CD14-positive monocyte (primary cell): ENCODE data around the gene ACTN4. TPM values are rescaled to one million over a fixed set of nuclear protein-coding genes. Genes with fewer than 3 reads are reported as not detected.
A peak's percentile ranks its signal among the peaks of the same experiment; 100 is the strongest.

Source experiments
- DNase-seq, 3 donors: peaks; one replicate each; pipeline ENCODE4 v3.0.0-alpha.2; 2011 to 2022
- H2AFZ ChIP-seq: 2 replicates; pipeline ENCODE4 v1.6.0; 2012; ENCODE audit warnings: mild to moderate bottlenecking, low read depth, low read length, inconsistent platforms; ENCODE audit not compliant: insufficient read depth, poor library complexity, severe bottlenecking
- H3K27ac ChIP-seq, 2 donors: 1 replicate in 1 of 2; 2 replicates in 1 of 2; pipeline ENCODE4 v1.5.1; 2012 to 2013; ENCODE audit warnings: low read length in 2 of 2, control low read depth in 1 of 2, inconsistent platforms in 1 of 2, low read depth in 1 of 2, mild to moderate bottlenecking in 1 of 2
- H3K27me3 ChIP-seq, 2 donors: one replicate each; pipeline versions ENCODE4 v1.6.0 to v1.6.1; 2011 to 2013; ENCODE audit warnings: low read length in 2 of 2; ENCODE audit not compliant: control insufficient read depth in 2 of 2, insufficient read depth in 2 of 2
- H3K36me3 ChIP-seq, 2 donors: replicated peaks in 1 of 2; 1 replicate in 1 of 2; 2 replicates in 1 of 2; pipeline versions ENCODE4 v1.5.1 to v1.6.1; 2012 to 2013; ENCODE audit warnings: low read length in 2 of 2, control low read depth in 1 of 2, inconsistent platforms in 1 of 2, mild to moderate bottlenecking in 1 of 2; ENCODE audit not compliant: insufficient read depth in 2 of 2, control insufficient read depth in 1 of 2
- H3K4me1 ChIP-seq, 2 donors: 1 replicate in 1 of 2; 2 replicates in 1 of 2; pipeline versions ENCODE4 v1.5.1 to v1.6.1; 2012 to 2013; ENCODE audit warnings: low read length in 2 of 2, control low read depth in 1 of 2, inconsistent platforms in 1 of 2, mild to moderate bottlenecking in 1 of 2, moderate library complexity in 1 of 2; ENCODE audit not compliant: insufficient read depth in 2 of 2, control insufficient read depth in 1 of 2
- H3K4me2 ChIP-seq: replicated peaks from 2 replicates; pipeline ENCODE3; 2012; ENCODE audit warnings: low read length, moderate library complexity, mild to moderate bottlenecking; ENCODE audit not compliant: poor library complexity, severe bottlenecking; ENCODE audit errors: extremely low read depth
- H3K4me3 ChIP-seq, 3 experiments: fragments of 200-600 bp in 1 of 3; sonication (generic) in 1 of 3; replicated peaks in 1 of 3; 1 replicate in 2 of 3; 2 replicates in 1 of 3; pipeline ENCODE4 v1.5.1; 2011 to 2013; ENCODE audit warnings: low read length in 3 of 3, mild to moderate bottlenecking in 3 of 3, control low read depth in 2 of 3, low read depth in 2 of 3, inconsistent platforms in 1 of 3, moderate library complexity in 1 of 3
- H3K79me2 ChIP-seq: 2 replicates; pipeline ENCODE4 v1.6.0; 2012; ENCODE audit warnings: mild to moderate bottlenecking, control low read depth, inconsistent platforms, low read length, moderate library complexity; ENCODE audit not compliant: insufficient read depth
- H3K9ac ChIP-seq: 2 replicates; pipeline ENCODE4 v1.6.0; 2017; ENCODE audit warnings: low read length, mild to moderate bottlenecking; ENCODE audit not compliant: insufficient read depth, poor library complexity, severe bottlenecking
- H3K9me3 ChIP-seq, 2 donors: replicated peaks in 1 of 2; 1 replicate in 1 of 2; 2 replicates in 1 of 2; pipeline versions ENCODE4 v1.5.1 to v1.6.1; 2012 to 2013; ENCODE audit warnings: low read length in 2 of 2, control low read depth in 1 of 2; ENCODE audit not compliant: control insufficient read depth in 1 of 2, insufficient read depth in 1 of 2
- H4K20me1 ChIP-seq: 2 replicates; pipeline ENCODE4 v1.6.0; 2012; ENCODE audit warnings: mild to moderate bottlenecking, low read length, control low read depth, moderate library complexity; ENCODE audit not compliant: insufficient read depth
- H3K27ac Mint-ChIP-seq, 7 donors: one replicate each; pipeline ENCODE4 v1.8.0; 2020; ENCODE audit warnings: mild to moderate bottlenecking in 7 of 7, mixed read lengths in 7 of 7, moderate library complexity in 6 of 7, inconsistent platforms in 2 of 7
- H3K27me3 Mint-ChIP-seq, 3 donors: one replicate each; pipeline ENCODE4 v1.8.0; 2021 to 2022; ENCODE audit warnings: low read depth in 3 of 3, mild to moderate bottlenecking in 3 of 3, mixed read lengths in 3 of 3, moderate library complexity in 3 of 3, inconsistent platforms in 1 of 3
- H3K36me3 Mint-ChIP-seq, 2 donors: one replicate each; pipeline ENCODE4 v1.8.0; 2020; ENCODE audit warnings: mixed read lengths in 2 of 2, inconsistent platforms in 1 of 2, mild to moderate bottlenecking in 1 of 2
- H3K4me1 Mint-ChIP-seq: one replicate; pipeline ENCODE4 v1.8.0; 2020; ENCODE audit warnings: mild to moderate bottlenecking, mixed read lengths
- H3K4me3 Mint-ChIP-seq, 2 donors: one replicate each; pipeline ENCODE4 v1.8.0; 2020; ENCODE audit warnings: mild to moderate bottlenecking in 2 of 2, mixed read lengths in 2 of 2, moderate library complexity in 1 of 2
- H3K9me3 Mint-ChIP-seq, 7 donors: one replicate each; pipeline ENCODE4 v1.8.0; 2020 to 2022; ENCODE audit warnings: mixed read lengths in 7 of 7, mild to moderate bottlenecking in 6 of 7, moderate library complexity in 6 of 7, inconsistent platforms in 2 of 7
- CTCF ChIP-seq: fragments of 200-600 bp; IDR thresholded peaks from one replicate; pipeline ENCODE4 v1.8.0; 2022; ENCODE audit warnings: antibody characterized with exemption, mild to moderate bottlenecking
- whole genome bisulfite sequencing: methylation state at CpG from one replicate; pipeline ENCODE4 v1.1.5; 2013; ENCODE audit warnings: missing lambda C conversion rate; ENCODE audit not compliant: insufficient coverage; 5-methylcytosine and 5-hydroxymethylcytosine counted together
- intact Hi-C, 2 donors: fragments of 100-400 bp; cut with micrococcal nuclease; formaldehyde crosslinking; loops; one replicate each; pipeline versions ENCODE4 v1.15.0 to v1.15.1; 2023
- polyA plus RNA-seq, 3 donors: library from polyadenylated mRNA; depleted of rRNA in 1 of 3; unstranded in 2 of 3; stranded (reverse) in 1 of 3; fragments of 300-500 nt in 2 of 3; fragments of >200 nt in 1 of 3; fragmentation: Illumina TruSeq in 2 of 3; gene quantifications; 1 replicate in 2 of 3; 2 replicates in 1 of 3; pipeline ENCODE4 v1.2.3, GENCODE V29; 2012 to 2021

ACTN4 gene
- polyA plus RNA-seq, 3 donors, result 8.4 to 177 (median 16.0) TPM

DNA sequence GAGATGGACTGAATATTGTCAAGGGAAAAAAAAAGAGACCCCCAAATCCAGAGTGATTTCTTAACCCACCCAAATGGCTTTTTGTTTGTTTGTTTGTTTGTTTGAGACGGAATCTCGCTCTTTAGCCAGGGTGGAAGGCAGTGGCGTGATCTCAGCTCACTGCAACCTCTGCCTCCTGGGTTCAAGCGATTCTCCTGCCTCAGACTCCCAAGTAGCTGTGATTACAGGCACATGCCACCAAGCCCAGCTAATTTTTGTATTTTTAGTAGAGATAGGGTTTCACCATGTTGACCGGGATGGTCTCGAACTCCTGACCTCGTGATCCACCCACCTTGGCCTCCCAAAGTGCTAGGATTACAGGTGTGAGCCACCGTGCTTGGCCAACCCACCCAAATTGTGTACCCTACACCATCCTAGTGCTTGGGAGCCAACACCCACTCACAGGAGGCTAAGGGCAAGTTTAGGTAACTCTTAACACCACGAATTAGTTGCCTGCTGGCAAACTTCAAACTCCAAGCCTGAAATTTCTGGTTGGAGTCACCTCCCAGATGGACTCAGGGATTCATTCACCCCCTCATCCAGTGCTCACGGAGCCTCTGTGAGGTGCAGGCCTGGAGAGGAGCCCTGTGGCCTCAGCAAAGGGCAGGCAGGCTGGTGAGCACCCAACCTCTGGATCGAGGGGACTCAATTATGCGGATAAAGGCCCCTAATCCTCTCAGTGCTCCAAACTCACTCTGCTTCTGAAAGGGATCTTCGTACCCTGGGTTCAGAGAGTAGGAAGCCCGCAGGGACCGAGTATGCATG, 37.6 kb downstream of the ACTN4 start:
- H3K9me3 Mint-ChIP-seq, result no peaks in the 10 kb centered on the region
- H3K36me3 Mint-ChIP-seq, result peaks cover 19 to 21% of the 10 kb centered on the region in 2 donors
- Histone ChIP-seq H3K27me3 (no peaks in the 10 kb centered on the region), H3K4me1 (peaks cover 88 to 100% of the 10 kb centered on the region in 2 donors), H3K79me2 (peaks cover 98% of the 10 kb centered on the region), H3K9me3 (no peaks in the 10 kb centered on the region), H4K20me1 (peaks cover 7% of the 10 kb centered on the region), H3K27ac (peak overlapping the region; percentile 96 to 98), H3K9ac (no peak overlapping the region), H3K36me3 (no peaks in the 10 kb centered on the region), H3K4me3 (peak overlapping the region in 1 of 3 experiments; percentile 49), H3K4me2 (peak overlapping the region; percentile 47), H2AFZ (no peak overlapping the region)
- WGBS, result 93% methylated on average over 8 of the region's 15 CpGs
- no peak for DNase-seq
- H3K27me3 Mint-ChIP-seq, result no peaks in the 10 kb centered on the region
- peaks cover 96% of the 10 kb centered on the region for H3K4me1 Mint-ChIP-seq
- H3K4me3 Mint-ChIP-seq, result peak overlapping the region; percentile 39 to 73
- intact Hi-C loops, result loop anchor here in 1 of 2 donors (2.0 to 5.0 kb wide), 2 partner anchors 32 to 717 kb away; no protein-coding TSS in a partner anchor
- peak overlapping the region; percentile 95 to 99 (median 97) for H3K27ac Mint-ChIP-seq
- TF ChIP-seq CTCF, result no peak

- Histone ChIP-seq H4K20me1 (no peaks in the 10 kb centered on the region), H2AFZ (no peak overlapping the region), H3K4me1 (peaks cover 90 to 100% of the 10 kb centered on the region in 2 donors), H3K79me2 (peaks cover 98% of the 10 kb centered on the region), H3K36me3 (no peaks in the 10 kb centered on the region), H3K27me3 (no peaks in the 10 kb centered on the region), H3K4me3 (peak overlapping the region in 1 of 3 experiments; percentile 49), H3K4me2 (peak overlapping the region; percentile 47), H3K9ac (no peak overlapping the region), H3K9me3 (no peaks in the 10 kb centered on the region), H3K27ac (peak overlapping the region; percentile 96 to 98)
- peak in 2 of 3 donors; percentile 35 to 50 for DNase-seq
- H3K4me3 Mint-ChIP-seq, result peak overlapping the region in 1 of 2 donors; percentile 20
- peaks cover 13 to 23% of the 10 kb centered on the region in 2 donors for H3K36me3 Mint-ChIP-seq
- intact Hi-C loops, result loop anchor here in 1 of 2 donors (2.0 kb wide), 1 partner anchor 33 kb away; no protein-coding TSS in a partner anchor
- WGBS, result 36% methylated on average over 6 of the region's 10 CpGs
- H3K4me1 Mint-ChIP-seq, result peaks cover 94% of the 10 kb centered on the region
- H3K27ac Mint-ChIP-seq, result peak overlapping the region; percentile 95 to 99 (median 97)
- TF ChIP-seq CTCF, result peak; percentile 60
- H3K27me3 Mint-ChIP-seq, result no peaks in the 10 kb centered on the region
- H3K9me3 Mint-ChIP-seq, result no peaks in the 10 kb centered on the region
Measured at GRCh38 chr19:38685666-38686529, 38.4 kb downstream of the ACTN4 start.
